Heart right ventricle (tissue), 16 donors: ENCODE results near the gene XPR1. TPM values are rescaled to one million over a fixed set of nuclear protein-coding genes. Genes with fewer than 3 reads are reported as not detected.

Experiments
- ATAC-seq, 8 donors: fragments of 200-7000 bp; cut with Tn5 transposase; one replicate each; pipeline ENCODE4 v1.9.1; 2020; ENCODE audit warnings: mild to moderate bottlenecking in 8 of 8, moderate library complexity in 8 of 8, moderate number of reproducible peaks in 1 of 8
- DNase-seq, 2 donors: peaks; one replicate each; pipeline ENCODE4 v3.0.0-alpha.2; 2020
- H3K27ac ChIP-seq, 10 donors: fragments of 200-600 bp; sonication (generic) in 2 of 10; one replicate each; pipeline versions ENCODE4 v1.5.0 to v1.8.0; 2020 to 2022; ENCODE audit warnings: mild to moderate bottlenecking in 3 of 10
- H3K27me3 ChIP-seq, 7 donors: fragments of 200-600 bp; one replicate each; pipeline ENCODE4 v1.8.0; 2021 to 2022; ENCODE audit warnings: mild to moderate bottlenecking in 2 of 7
- H3K36me3 ChIP-seq, 9 donors: fragments of 200-600 bp; sonication (generic) in 1 of 9; one replicate each; pipeline versions ENCODE4 v1.5.0 to v1.8.0; 2020 to 2022; ENCODE audit warnings: mild to moderate bottlenecking in 2 of 9
- H3K4me1 ChIP-seq, 9 donors: fragments of 200-600 bp; sonication (generic) in 1 of 9; one replicate each; pipeline versions ENCODE4 v1.5.0 to v1.8.0; 2020 to 2022; ENCODE audit warnings: mild to moderate bottlenecking in 4 of 9
- H3K4me3 ChIP-seq, 10 donors: fragments of 200-600 bp; sonication (generic) in 2 of 10; one replicate each; pipeline versions ENCODE4 v1.5.0 to v1.8.0; 2020 to 2022; ENCODE audit warnings: mild to moderate bottlenecking in 7 of 10, moderate library complexity in 2 of 10
- H3K9me3 ChIP-seq, 11 donors: fragments of 200-600 bp in 10 of 11; sonication (generic) in 2 of 11; one replicate each; pipeline versions ENCODE4 v1.5.0 to v1.8.0; 2013 to 2022; ENCODE audit warnings: mild to moderate bottlenecking in 2 of 11, control low read depth in 1 of 11, moderate library complexity in 1 of 11
- WGBS, 2 donors: extraction: QIAGEN DNeasy Blood & Tissue Kit; methylation state at CpG; one replicate each; pipeline ENCODE4 v1.1.7; 2013; ENCODE audit warnings: inconsistent platforms in 1 of 2; 5-methylcytosine and 5-hydroxymethylcytosine counted together
- intact Hi-C, 10 donors: fragments of 100-400 bp; cut with DNase I; formaldehyde crosslinking; loops; one replicate each; pipeline versions ENCODE4 v1.11.1 to v1.14.2; 2022
- polyA plus RNA-seq, 2 donors: library from polyadenylated mRNA; stranded (reverse); fragments of 200-250 nt; gene quantifications; one replicate each; pipeline ENCODE4 v1.2.3, GENCODE V29; 2013
- total RNA-seq, 10 donors: library from RNA; stranded (reverse); fragmentation: NEBNext Ultra II Directional in 3 of 10; extraction: Animal tissue kit (Norgen Biotek cat#: 25700) in 3 of 10; gene quantifications; one replicate each; pipeline versions ENCODE4 v1.2.1 to v1.2.4, GENCODE V29; 2021 to 2023
- TF ChIP-seq, protein P1 (sequence below), 9 donors: fragments of 200-600 bp; sonication (generic) in 2 of 9; IDR thresholded peaks; one replicate each; pipeline versions ENCODE4 v1.5.0 to v1.8.0; 2021 to 2022; ENCODE audit warnings: antibody characterized with exemption in 9 of 9, mild to moderate bottlenecking in 5 of 9, moderate library complexity in 1 of 9
- donor health status: Arrhythmogenic right ventricular cardiomyopathy.
- donor health status: ischemic (EF 13 %, LVEDD 7.1; RV severe dilation, severe dysfunction).
- donor health status: healthy with polysubstance abuse.
- donor health status: DM: no; HTN: yes; CAD: no.
- donor health status: DM: no; HTN: no; CAD: no.
- donor health status: ischemic (EF 25% LVEDD 6.9; RV normal size, moderate dysfunction).
- donor health status: ischemic (EF 25% LVEDD 5.7; RV mildly dilated, moderate dysfunction).
- donor health status: healthy.
- donor health status: DM: yes; HTN: yes; CAD: no.
- donor health status: Ischemic cardiomyopathy.
- donor health status: ischemic (EF 35%, LVEDD 5.7; RV mildly dilated, moderate dysfunction).
- donor health status: nonischemic (EF 11% LVEDD 7.7; RV severe dilation, severe dysfunction).
- donor health status: DM: yes; HTN: yes; CAD: no.
- donor health status: PGD.
- donor health status: ischemic (EF 29% LVEDD 5.4; RV normal size, mild dysfunction).
- donor health status: nonischemic (EF 23%, LVEDD 6.1; RV moderate dilation, normal function).

XPR1 gene
- total and polyA plus RNA-seq, 12 donors = 18.3 to 142 (median 70.0) TPM

DNA sequence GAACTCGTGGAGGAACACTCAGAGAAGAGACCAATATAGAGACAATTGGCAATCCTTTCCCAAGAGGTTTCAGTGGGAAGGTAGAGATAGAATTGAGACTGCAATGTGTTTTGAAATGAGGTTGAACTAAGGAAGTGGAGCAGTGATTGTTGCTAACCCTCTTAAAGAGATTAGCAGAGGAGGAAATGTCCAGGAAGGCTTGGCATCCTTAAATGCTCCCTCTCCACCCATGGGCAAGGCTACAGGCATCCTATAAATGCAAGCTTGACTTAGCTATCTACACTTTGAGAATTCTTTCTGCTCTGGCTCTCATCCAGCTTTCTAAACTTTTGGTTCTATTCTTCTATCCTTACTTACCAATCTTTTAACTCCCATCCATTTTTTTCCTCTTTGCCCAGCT, 30.3 kb upstream of the XPR1 start:
- H3K27ac ChIP-seq = no peak overlapping the region
- no peaks in the 10 kb centered on the region for H3K27me3 ChIP-seq
- H3K4me3 ChIP-seq = no peak overlapping the region
- H3K36me3 ChIP-seq = no peaks in the 10 kb centered on the region
- no peaks in the 10 kb centered on the region for H3K9me3 ChIP-seq
- H3K4me1 ChIP-seq = peaks cover 0 to 32% (median 9%) of the 10 kb centered on the region in 9 donors
- TF ChIP-seq, protein P1, sequence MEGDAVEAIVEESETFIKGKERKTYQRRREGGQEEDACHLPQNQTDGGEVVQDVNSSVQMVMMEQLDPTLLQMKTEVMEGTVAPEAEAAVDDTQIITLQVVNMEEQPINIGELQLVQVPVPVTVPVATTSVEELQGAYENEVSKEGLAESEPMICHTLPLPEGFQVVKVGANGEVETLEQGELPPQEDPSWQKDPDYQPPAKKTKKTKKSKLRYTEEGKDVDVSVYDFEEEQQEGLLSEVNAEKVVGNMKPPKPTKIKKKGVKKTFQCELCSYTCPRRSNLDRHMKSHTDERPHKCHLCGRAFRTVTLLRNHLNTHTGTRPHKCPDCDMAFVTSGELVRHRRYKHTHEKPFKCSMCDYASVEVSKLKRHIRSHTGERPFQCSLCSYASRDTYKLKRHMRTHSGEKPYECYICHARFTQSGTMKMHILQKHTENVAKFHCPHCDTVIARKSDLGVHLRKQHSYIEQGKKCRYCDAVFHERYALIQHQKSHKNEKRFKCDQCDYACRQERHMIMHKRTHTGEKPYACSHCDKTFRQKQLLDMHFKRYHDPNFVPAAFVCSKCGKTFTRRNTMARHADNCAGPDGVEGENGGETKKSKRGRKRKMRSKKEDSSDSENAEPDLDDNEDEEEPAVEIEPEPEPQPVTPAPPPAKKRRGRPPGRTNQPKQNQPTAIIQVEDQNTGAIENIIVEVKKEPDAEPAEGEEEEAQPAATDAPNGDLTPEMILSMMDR (IDR thresholded peaks at IDR 0.05) = no peak
- 57% methylated on average over 1 of the region's 1 CpG for WGBS, 2 donors
- ATAC-seq = no peak
- intact Hi-C loops = loop anchor here in 1 of 10 donors (5.0 kb wide), 1 partner anchor 34 kb away; no protein-coding TSS in a partner anchor
- no peak for DNase-seq

DNA sequence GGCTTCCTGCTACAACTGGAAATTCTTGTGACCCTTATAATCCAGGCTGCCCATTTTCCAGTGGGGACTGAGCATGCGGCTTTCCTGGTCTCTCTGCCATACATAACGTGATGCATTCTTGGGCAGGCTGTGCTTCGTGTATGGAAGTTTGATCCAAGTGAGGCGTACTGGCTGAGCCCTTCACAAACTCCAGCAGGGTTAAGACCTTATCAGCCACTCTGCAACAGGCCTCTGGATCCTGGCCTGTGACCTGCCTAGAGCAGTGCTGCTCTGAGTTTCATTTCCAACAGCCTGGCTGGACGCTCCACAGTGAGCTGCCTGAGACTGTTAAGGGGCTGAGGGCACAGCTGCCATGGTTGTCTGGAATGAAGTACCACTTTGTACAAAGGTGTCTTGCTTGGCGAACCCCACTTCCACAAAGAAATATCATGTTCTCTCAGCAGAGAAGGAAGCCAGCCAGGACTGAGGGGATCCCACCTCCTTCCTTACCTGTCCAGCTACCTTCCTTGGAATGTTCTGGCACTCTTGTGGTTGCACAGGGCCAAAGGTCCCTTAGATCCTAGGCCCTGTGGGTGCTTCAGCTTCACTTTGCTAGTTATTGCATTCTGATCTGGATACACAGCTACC, 28.5 kb upstream of the XPR1 start:
- WGBS, 2 donors = 47 to 57% methylated on average over 6 of the region's 6 CpGs
- no peaks in the 10 kb centered on the region for H3K36me3 ChIP-seq
- intact Hi-C loops = loop anchor here in 1 of 10 donors (5.0 kb wide), 1 partner anchor 36 kb away; no protein-coding TSS in a partner anchor
- no peaks in the 10 kb centered on the region for H3K27me3 ChIP-seq
- peak overlapping the region in 8 of 10 donors; percentile 33 to 80 (median 65) for H3K27ac ChIP-seq
- TF ChIP-seq, protein P1 (IDR thresholded peaks at IDR 0.05) = no peak
- ATAC-seq (peak; percentile 81 to 95 (median 90)), DNase-seq (peak; percentile 31 to 44)
- no peak overlapping the region for H3K4me3 ChIP-seq
- H3K4me1 ChIP-seq = peaks cover 0 to 32% (median 9%) of the 10 kb centered on the region in 9 donors
- H3K9me3 ChIP-seq = no peaks in the 10 kb centered on the region

DNA sequence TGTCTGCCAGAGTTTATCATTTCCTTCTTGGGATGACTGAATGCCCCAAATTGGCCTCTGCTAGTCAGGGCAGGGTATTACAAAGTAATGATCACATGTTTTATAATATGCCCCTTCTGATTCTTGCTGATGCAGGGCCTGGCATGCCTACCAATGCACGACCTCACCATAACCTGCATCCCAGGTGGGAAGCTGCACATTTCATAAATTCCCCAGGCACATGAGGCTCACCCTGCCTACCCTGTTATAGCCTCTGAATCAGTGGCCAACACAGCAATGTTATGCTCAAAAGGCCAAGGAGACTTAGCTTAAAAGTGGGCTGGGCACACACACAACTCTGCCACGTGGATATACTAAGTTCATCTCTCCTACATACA, 28.0 kb upstream of the XPR1 start:
- H3K27me3 ChIP-seq = no peaks in the 10 kb centered on the region
- intact Hi-C loops = loop anchor here in 1 of 10 donors (5.0 kb wide), 1 partner anchor 37 kb away; no protein-coding TSS in a partner anchor
- no peak overlapping the region for H3K4me3 ChIP-seq
- peak in 3 of 8 donors; percentile 27 to 51 (median 43) for ATAC-seq
- no peaks in the 10 kb centered on the region for H3K36me3 ChIP-seq
- H3K9me3 ChIP-seq = no peaks in the 10 kb centered on the region
- H3K4me1 ChIP-seq = peaks cover 0 to 32% (median 9%) of the 10 kb centered on the region in 9 donors
- no peak for DNase-seq
- TF ChIP-seq, protein P1 (IDR thresholded peaks at IDR 0.05) = no peak
- 72 to 85% methylated on average over 2 of the region's 2 CpGs for WGBS, 2 donors
- H3K27ac ChIP-seq = peak overlapping the region in 7 of 10 donors; percentile 47 to 80 (median 65)

DNA sequence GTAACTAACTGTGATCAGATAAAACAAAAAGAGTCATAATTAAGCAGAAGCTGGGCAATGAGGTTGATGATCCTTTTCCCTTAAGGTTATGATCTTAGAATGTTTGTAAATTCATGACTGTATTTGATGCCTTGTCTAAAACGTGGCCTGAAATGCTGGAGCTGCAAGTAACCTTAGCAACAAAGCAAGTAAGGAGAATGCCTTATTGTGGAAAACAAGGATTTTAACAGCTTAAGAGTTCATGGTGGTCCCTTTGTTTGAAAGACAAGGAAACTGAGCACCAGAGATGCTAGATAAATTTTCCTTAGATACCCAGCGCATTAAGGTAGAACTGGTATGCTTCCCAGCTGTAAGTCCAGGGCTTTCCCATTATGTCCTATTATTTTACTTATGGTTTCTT, 25.7 kb upstream of the XPR1 start:
- WGBS, 2 donors = 78 to 83% methylated on average over 2 of the region's 2 CpGs
- ATAC-seq (no peak), DNase-seq (no peak)
- H3K9me3 ChIP-seq = no peaks in the 10 kb centered on the region
- intact Hi-C loops = loop anchor here in 2 of 10 donors (5.0 kb wide), 2 partner anchors 39 to 44 kb away; no protein-coding TSS in a partner anchor
- TF ChIP-seq, protein P1 (IDR thresholded peaks at IDR 0.05) = no peak
- no peaks in the 10 kb centered on the region for H3K36me3 ChIP-seq
- H3K27me3 ChIP-seq = no peaks in the 10 kb centered on the region
- peaks cover 3 to 48% (median 15%) of the 10 kb centered on the region in 9 donors for H3K4me1 ChIP-seq
- H3K4me3 ChIP-seq = no peak overlapping the region
- H3K27ac ChIP-seq = no peak overlapping the region
